ENCODE measurements around the gene PEA15.

The PEA15 gene, protein sequence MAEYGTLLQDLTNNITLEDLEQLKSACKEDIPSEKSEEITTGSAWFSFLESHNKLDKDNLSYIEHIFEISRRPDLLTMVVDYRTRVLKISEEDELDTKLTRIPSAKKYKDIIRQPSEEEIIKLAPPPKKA

GRCh38 chr1:160205242-160206035 is at the start of gene PEA15:
TSS of gene PEA15 (plus strand) at chr1:160205384. CDS start at chr1:160211545, 6,161 bp downstream.
- in situ Hi-C loops (cut with MboI; ENCODE audit: low sequenced_read_pairs), result no loop called here

GRCh38 chr1:160156361-160156760 is 48.8 kb upstream of the PEA15 start:
- in situ Hi-C loops (cut with MboI; ENCODE audit: low sequenced_read_pairs), result no loop called here

DNA sequence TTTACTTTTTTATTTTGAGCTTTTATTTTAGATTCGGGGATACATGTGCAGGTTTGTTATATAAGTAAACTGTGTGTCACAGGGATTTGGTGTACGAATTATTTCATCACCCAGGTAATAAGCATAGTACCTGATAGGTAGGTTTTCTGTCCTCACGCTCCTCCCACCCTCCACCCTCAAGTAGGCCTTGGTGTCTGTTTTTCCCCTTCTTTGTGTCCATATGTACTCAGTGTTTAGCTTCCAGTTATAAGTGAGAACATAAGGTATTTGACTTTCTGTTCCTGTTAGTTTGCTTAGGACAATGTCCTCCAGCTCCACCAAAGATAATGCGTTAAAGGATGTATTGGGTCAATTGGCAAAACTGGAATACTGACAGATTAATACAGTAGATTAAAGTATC is 48.0 kb upstream of the PEA15 start:
- in situ Hi-C loops (cut with MboI; ENCODE audit: low sequenced_read_pairs), result no loop called here

GRCh38 chr1:160158031-160158430 is 47.2 kb upstream of the PEA15 start:
- in situ Hi-C loops (cut with MboI; ENCODE audit: low sequenced_read_pairs), result no loop called here

DNA sequence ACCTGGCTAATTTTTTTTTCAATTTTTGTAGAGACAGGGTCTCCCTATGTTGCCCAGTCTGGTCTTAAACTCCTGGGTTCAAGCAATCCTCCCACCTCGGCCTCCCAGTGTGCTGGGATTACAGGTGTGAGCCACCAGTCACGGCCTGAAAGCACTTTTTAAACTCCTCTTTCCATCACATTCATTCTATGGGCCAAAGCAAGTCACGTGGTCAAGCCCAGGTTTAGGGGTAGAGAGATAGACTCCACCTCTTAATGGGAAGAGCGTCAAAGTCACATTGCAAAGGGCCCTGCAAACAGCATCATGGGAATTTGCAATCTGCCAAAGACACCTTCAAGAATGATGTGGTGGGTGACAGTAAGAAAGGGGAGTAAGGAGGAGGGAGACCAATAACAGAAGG is 46.6 kb upstream of the PEA15 start:
- in situ Hi-C loops (cut with MboI; ENCODE audit: low sequenced_read_pairs), result no loop called here

- in situ Hi-C loops (cut with MboI; ENCODE audit: low sequenced_read_pairs), result no loop called here
These were observed 45.3 kb upstream of the PEA15 start for GRCh38 chr1:160159846-160160245.

- in situ Hi-C loops (cut with MboI; ENCODE audit: low sequenced_read_pairs), result no loop called here
These were observed 43.0 kb upstream of the PEA15 start for GRCh38 chr1:160161965-160162705.

DNA sequence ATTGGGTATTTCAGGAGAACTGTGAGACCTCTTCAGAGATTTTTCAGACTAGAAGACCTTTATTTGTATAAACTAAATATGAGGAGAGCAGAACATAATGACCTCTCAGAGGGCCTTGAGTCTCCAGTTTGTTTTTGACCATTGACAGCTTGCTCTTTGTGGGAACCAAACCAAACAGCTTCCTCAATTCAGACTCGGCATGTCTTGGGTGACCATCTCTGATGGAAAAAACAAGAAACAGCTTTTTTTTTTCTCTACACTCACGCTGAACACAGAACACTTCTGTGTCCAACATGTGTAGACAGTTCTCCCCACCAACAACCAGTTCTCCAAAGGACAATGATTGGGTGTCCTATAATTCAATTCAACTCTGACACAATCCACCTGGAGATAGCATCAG is 42.3 kb upstream of the PEA15 start:
- in situ Hi-C loops (cut with MboI; ENCODE audit: low sequenced_read_pairs), result no loop called here

DNA sequence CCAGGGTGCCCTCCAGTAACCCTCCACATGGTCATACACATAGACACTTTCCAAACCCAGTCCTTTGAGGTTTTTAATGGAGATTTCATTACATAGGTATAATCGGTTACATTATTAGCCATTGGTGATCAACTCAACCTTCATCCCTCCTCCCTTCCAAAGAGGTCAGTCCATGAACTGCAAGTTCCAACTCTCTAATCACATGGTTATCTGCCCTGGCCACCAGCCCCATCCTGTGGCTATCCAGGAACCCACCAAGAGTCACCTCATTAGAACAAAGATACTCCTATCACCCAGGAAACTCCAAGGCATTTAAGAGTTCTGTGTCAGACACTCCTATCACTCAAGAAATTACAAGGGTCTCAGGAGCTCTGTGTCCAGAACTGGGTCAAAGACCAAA is 41.6 kb upstream of the PEA15 start:
- in situ Hi-C loops (cut with MboI; ENCODE audit: low sequenced_read_pairs), result no loop called here

GRCh38 chr1:160164121-160164520 is 41.1 kb upstream of the PEA15 start:
- in situ Hi-C loops (cut with MboI; ENCODE audit: low sequenced_read_pairs), result no loop called here

- in situ Hi-C loops (cut with MboI; ENCODE audit: low sequenced_read_pairs), result no loop called here
These were observed 38.9 kb upstream of the PEA15 start for GRCh38 chr1:160166166-160166868.

- in situ Hi-C loops (cut with MboI; ENCODE audit: low sequenced_read_pairs), result no loop called here
These were observed 38.1 kb upstream of the PEA15 start for GRCh38 chr1:160167056-160167455.

DNA sequence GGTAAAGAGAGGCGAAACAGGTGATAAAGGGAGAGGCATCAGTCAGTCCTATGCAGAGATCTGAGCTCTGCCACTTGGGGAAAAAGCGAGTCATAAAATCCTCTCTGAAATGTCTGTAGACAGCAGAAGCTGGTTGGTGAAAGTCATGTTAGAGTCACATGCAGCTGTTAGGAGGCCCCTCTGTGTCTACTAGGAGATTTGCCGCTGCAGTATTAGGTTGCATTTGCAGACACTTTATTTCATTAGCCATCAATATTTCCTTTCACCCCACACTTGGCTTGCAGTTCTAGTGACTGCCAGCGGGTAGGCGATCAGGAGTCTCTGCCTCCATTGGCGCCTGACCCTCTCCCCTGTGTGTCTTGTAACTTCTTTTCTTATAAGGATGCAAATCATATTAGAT is 37.6 kb upstream of the PEA15 start:
- in situ Hi-C loops (cut with MboI; ENCODE audit: low sequenced_read_pairs), result no loop called here

- in situ Hi-C loops (cut with MboI; ENCODE audit: low sequenced_read_pairs), result no loop called here
These were observed 37.2 kb upstream of the PEA15 start for GRCh38 chr1:160168016-160168415.

DNA sequence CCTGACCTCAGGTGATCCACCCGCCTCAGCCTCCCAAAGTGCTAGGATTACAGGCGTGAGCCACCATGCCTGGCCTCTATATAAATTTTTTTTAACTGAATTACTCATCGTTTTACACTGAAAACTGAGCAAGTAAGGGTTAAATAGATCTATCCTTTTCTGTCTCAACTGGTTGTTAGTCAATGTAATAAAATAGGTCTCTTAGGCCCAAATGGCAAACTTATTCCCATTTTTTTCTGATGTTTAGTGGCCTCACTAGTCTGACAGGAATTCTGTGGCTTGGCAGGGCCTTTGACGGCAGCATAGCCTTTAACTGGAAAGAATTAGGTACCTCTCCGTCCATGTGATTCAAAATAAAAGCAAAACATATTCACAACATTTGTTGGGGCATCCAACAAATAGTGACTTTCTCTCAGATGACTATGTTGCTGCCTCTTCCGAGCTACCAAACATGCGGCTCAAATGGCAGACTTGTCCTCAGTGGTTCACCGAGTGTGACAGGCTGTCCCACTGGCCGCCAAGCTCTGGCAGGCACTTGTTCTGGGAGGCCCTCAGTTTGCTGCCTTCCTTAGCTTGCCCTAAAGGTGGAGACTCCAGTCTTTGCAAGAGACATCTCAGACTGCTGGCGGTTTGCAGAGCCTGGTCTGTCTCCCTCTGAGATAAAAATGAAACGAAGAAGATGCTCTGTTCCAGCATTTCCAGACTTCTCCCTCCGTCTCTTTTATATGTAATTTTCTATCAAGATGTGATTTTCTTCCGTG is 36.4 kb upstream of the PEA15 start:
- in situ Hi-C loops (cut with MboI; ENCODE audit: low sequenced_read_pairs), result no loop called here

DNA sequence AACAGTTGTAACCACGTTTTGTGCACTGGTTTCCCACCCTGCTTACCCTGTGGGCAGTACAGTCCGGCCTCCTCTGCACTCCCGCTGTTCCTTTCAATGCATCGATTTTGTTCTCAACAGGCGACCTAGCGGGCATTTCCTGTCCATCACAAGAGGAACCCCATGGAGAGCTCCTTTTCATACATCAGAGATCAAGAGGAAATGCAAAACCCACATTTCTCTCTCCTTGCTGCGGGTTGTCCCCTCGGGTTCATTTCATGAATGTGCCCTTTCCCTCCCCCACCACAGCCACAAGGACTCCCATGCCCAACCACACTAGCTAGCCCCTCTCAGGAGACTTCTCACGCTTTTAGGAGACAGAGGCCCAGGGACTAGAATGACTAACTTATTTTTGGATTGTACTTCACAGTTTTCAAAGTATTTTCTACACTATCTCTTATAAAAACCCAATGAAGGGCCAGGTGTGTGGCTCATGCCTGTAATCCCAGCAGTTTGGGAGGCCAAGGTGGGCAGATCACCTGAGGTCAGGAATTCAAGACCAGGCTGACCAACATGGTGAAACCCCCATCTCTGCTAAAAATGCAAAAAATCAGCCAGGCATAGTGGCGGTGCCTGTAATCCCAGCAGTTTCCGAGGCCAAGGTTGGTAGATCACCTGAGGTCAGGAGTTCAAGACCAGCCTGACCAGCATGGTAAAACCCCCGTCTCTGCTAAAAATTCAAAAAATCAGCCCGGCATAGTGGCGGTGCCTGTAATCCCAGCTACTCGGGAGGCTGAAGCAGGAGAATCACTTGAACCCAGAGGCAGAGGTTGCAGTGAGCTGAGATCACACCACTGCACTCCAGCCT is 35.4 kb upstream of the PEA15 start:
- in situ Hi-C loops (cut with MboI; ENCODE audit: low sequenced_read_pairs), result no loop called here

- in situ Hi-C loops (cut with MboI; ENCODE audit: low sequenced_read_pairs), result no loop called here
These were observed 33.8 kb upstream of the PEA15 start for GRCh38 chr1:160171354-160171753.

DNA sequence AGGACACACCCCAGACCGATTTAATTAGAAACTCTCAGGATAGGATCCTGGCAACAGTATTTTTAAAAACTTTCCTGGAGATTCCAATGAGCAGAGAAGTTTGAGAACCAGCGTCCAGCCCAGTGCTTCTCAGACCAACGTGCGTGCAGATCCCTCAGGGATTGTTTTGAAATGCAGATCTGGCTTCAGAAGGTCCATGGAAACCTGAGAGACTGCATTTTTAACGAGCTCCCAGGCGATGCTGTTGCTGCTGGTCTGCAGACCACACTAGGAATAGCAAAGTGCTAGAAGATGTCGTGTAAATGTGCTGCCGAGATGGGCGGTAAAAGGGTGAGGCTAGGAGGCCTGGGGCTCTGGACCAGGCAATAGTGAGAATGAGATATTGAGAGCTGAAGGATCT is 33.2 kb upstream of the PEA15 start:
- in situ Hi-C loops (cut with MboI; ENCODE audit: low sequenced_read_pairs), result no loop called here

DNA sequence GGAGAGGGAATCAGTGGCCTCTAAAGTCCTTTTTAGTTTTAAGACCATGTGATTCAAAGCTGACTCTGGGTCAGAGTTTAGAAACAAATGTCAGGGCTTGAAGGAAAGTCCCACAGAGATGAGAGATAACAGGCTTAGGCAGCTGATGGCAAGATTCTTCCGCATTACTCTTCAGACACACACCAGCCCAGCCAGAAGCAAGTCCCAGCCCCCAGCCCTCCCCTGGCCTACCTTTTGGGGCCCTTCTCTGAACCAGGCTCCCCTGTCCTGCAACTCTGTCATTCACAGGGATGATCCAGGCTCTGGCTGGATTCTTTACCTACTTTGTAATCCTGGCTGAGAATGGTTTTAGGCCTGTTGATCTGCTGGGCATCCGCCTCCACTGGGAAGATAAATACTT is 28.0 kb upstream of the PEA15 start:
- in situ Hi-C loops (cut with MboI; ENCODE audit: low sequenced_read_pairs), result no loop called here

DNA sequence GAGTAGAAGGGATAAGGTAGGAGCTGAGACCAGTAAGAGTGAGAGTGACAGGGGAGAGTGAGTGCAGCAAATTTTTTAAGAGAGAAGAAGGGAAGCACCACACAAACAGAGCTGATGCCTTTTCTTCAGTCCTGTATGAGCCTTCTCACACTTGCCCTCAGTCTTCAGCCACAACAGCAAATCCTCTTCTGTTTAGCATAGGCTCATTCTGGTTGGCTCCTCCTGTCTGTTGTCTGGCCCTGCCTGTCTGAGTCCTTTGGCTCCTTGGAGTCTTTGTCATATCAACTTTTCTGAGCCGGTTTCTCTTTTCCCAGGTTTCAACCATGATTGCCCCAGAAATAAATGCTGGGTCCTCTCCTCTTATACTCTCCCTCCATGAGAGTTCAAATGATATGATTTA is 27.5 kb upstream of the PEA15 start:
- in situ Hi-C loops (cut with MboI; ENCODE audit: low sequenced_read_pairs), result no loop called here

All from HL-60/S4 treated with phorbol 12-myristate 13-acetate at 8.2 ng/mL for 4 days and 3 days (cell line).